Liver (tissue), 3 donors: ENCODE measurements around the gene B9D1.

ENCODE experiments used
- EGR1 ChIP-seq, 2 donors: IDR thresholded peaks; 2 replicates each; pipeline ENCODE4 v1.6.1; 2016 to 2018; ENCODE audit warnings: antibody characterized with exemption in 2 of 2, low read depth in 2 of 2
- FOXA1 ChIP-seq: IDR thresholded peaks from 2 replicates; pipeline ENCODE4 v1.6.1; 2016; ENCODE audit warnings: antibody characterized with exemption
- GABPA ChIP-seq, 2 donors: IDR thresholded peaks in 1 of 2; conservative IDR thresholded peaks in 1 of 2; 2 replicates each; pipeline ENCODE4 v1.6.1; 2016; ENCODE audit warnings: antibody characterized with exemption in 2 of 2, mild to moderate bottlenecking in 1 of 2, moderate library complexity in 1 of 2
- JUND ChIP-seq, 2 donors: IDR thresholded peaks; 2 replicates each; pipeline ENCODE4 v1.6.1; 2016; ENCODE audit warnings: antibody characterized with exemption in 2 of 2
- MAX ChIP-seq: IDR thresholded peaks from 2 replicates; pipeline ENCODE4 v1.6.1; 2016; ENCODE audit warnings: antibody characterized with exemption
- NR2F2 ChIP-seq: IDR thresholded peaks from 2 replicates; pipeline ENCODE4 v1.6.1; 2016; ENCODE audit warnings: antibody characterized with exemption
- RAD21 ChIP-seq, 2 donors: IDR thresholded peaks; 2 replicates each; pipeline ENCODE4 v1.6.1; 2016; ENCODE audit warnings: antibody characterized with exemption in 2 of 2, mild to moderate bottlenecking in 2 of 2
- SP1 ChIP-seq: IDR thresholded peaks from 2 replicates; pipeline ENCODE4 v1.6.1; 2018; ENCODE audit warnings: antibody characterized with exemption, mild to moderate bottlenecking
- YY1 ChIP-seq: IDR thresholded peaks from 2 replicates; pipeline ENCODE4 v1.6.1; 2016; ENCODE audit warnings: antibody characterized with exemption, mild to moderate bottlenecking
- ZBTB33 ChIP-seq: IDR thresholded peaks from 2 replicates; pipeline ENCODE4 v1.6.1; 2016; ENCODE audit warnings: antibody characterized with exemption
- TF ChIP-seq, protein P1 (sequence below): fragments of 150-350 bp; IDR thresholded peaks from 2 replicates; pipeline ENCODE4 v1.5.1; 2017; ENCODE audit warnings: improper control_type of control experiment, low read depth, low read length; ENCODE audit not compliant: missing input control
- TF ChIP-seq, protein P2 (sequence below): IDR thresholded peaks from 2 replicates; pipeline ENCODE4 v1.6.1; 2016; ENCODE audit warnings: antibody characterized with exemption, mild to moderate bottlenecking
- donor health status: healthy.
- donor health status: healthy.

GRCh38 chr17:19383681-19384470 lies 21.4 kb upstream of the B9D1 start:
- TF ChIP-seq, protein P1, sequence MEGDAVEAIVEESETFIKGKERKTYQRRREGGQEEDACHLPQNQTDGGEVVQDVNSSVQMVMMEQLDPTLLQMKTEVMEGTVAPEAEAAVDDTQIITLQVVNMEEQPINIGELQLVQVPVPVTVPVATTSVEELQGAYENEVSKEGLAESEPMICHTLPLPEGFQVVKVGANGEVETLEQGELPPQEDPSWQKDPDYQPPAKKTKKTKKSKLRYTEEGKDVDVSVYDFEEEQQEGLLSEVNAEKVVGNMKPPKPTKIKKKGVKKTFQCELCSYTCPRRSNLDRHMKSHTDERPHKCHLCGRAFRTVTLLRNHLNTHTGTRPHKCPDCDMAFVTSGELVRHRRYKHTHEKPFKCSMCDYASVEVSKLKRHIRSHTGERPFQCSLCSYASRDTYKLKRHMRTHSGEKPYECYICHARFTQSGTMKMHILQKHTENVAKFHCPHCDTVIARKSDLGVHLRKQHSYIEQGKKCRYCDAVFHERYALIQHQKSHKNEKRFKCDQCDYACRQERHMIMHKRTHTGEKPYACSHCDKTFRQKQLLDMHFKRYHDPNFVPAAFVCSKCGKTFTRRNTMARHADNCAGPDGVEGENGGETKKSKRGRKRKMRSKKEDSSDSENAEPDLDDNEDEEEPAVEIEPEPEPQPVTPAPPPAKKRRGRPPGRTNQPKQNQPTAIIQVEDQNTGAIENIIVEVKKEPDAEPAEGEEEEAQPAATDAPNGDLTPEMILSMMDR: no peak
- TF ChIP-seq GABPA (IDR thresholded peaks at IDR 0.05 in 1 of 2, conservative IDR thresholded peaks at IDR 0.05 in 1 of 2) (no peak), RAD21 (IDR thresholded peaks at IDR 0.05) (no peak), NR2F2 (no peak), EGR1 (IDR thresholded peaks at IDR 0.05; ENCODE audit: low read depth in 2 of 2) (no peak), SP1 (no peak), ZBTB33 (no peak), YY1 (no peak), FOXA1 (no peak), MAX (no peak), JUND (IDR thresholded peaks at IDR 0.05) (no peak)
- TF ChIP-seq, protein P2, sequence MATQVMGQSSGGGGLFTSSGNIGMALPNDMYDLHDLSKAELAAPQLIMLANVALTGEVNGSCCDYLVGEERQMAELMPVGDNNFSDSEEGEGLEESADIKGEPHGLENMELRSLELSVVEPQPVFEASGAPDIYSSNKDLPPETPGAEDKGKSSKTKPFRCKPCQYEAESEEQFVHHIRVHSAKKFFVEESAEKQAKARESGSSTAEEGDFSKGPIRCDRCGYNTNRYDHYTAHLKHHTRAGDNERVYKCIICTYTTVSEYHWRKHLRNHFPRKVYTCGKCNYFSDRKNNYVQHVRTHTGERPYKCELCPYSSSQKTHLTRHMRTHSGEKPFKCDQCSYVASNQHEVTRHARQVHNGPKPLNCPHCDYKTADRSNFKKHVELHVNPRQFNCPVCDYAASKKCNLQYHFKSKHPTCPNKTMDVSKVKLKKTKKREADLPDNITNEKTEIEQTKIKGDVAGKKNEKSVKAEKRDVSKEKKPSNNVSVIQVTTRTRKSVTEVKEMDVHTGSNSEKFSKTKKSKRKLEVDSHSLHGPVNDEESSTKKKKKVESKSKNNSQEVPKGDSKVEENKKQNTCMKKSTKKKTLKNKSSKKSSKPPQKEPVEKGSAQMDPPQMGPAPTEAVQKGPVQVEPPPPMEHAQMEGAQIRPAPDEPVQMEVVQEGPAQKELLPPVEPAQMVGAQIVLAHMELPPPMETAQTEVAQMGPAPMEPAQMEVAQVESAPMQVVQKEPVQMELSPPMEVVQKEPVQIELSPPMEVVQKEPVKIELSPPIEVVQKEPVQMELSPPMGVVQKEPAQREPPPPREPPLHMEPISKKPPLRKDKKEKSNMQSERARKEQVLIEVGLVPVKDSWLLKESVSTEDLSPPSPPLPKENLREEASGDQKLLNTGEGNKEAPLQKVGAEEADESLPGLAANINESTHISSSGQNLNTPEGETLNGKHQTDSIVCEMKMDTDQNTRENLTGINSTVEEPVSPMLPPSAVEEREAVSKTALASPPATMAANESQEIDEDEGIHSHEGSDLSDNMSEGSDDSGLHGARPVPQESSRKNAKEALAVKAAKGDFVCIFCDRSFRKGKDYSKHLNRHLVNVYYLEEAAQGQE: no peak
